Measurements from ENCODE around the gene TPM4. TPM values are rescaled to one million over a fixed set of nuclear protein-coding genes. Genes with fewer than 3 reads are reported as not detected.

Gene TPM4
- polyA plus RNA-seq, 3 donors = 144 to 170 (median 146) TPM

DNA sequence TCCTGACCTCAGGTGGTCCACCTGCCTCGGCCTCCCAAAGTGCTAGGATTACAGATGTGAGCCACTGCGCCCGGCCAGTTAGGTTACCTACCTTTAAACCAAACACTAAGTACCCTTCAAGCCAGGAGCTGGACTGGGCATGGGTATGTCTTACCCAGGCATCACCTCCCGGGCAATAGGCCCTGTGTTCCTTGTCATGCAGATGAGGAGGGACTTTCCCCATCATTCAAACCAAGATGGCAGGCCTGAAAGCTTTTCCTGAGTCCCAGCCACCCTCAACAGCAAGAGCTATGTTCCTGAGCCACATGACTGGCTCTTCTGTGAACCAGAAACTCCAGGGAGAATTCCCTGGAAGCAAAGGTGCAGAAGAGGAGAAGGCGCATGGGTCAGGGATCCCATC lies 44.8 kb downstream of the TPM4 start:
- peaks cover 43% of the 10 kb centered on the region for H3K4me1 Mint-ChIP-seq
- Histone ChIP-seq H3K9ac (ENCODE audit: insufficient read depth, low read length, poor library complexity, severe bottlenecking) (no peak overlapping the region), H3K9me3 (replicated peaks in 1 of 2; ENCODE audit: control insufficient read depth in 1 of 2, insufficient read depth in 1 of 2, low read length in 2 of 2) (no peaks in the 10 kb centered on the region), H3K79me2 (ENCODE audit: insufficient read depth, low read length) (peaks cover 81% of the 10 kb centered on the region), H3K27me3 (ENCODE audit: control insufficient read depth in 2 of 2, insufficient read depth in 2 of 2, low read length in 2 of 2) (no peaks in the 10 kb centered on the region), H3K4me1 (ENCODE audit: control insufficient read depth in 1 of 2, insufficient read depth in 2 of 2, low read length in 2 of 2) (peaks cover 45 to 46% of the 10 kb centered on the region in 2 donors), H3K4me2 (replicated peaks; ENCODE audit: extremely low read depth, low read length, poor library complexity, severe bottlenecking) (no peak overlapping the region), H3K36me3 (replicated peaks in 1 of 2; ENCODE audit: control insufficient read depth in 1 of 2, insufficient read depth in 2 of 2, low read length in 2 of 2) (peaks cover 55 to 58% of the 10 kb centered on the region in 2 donors), H3K4me3 (replicated peaks in 1 of 3; ENCODE audit: low read depth in 2 of 3, low read length in 3 of 3) (no peak overlapping the region), H2AFZ (ENCODE audit: insufficient read depth, low read depth, low read length, poor library complexity, severe bottlenecking) (no peak overlapping the region), H3K27ac (ENCODE audit: low read depth in 1 of 2, low read length in 2 of 2) (peak overlapping the region; percentile 1 to 89), H4K20me1 (ENCODE audit: insufficient read depth, low read length) (peaks cover 38% of the 10 kb centered on the region)
- intact Hi-C loops (cut with micrococcal nuclease) = no loop called here
- peaks cover 0 to 5% (median 2%) of the 10 kb centered on the region in 3 donors for H3K27me3 Mint-ChIP-seq (ENCODE audit: low read depth in 3 of 3)
- H3K27ac Mint-ChIP-seq = peak overlapping the region in 5 of 7 donors; percentile 13 to 98 (median 96)
- TF ChIP-seq, protein P1, sequence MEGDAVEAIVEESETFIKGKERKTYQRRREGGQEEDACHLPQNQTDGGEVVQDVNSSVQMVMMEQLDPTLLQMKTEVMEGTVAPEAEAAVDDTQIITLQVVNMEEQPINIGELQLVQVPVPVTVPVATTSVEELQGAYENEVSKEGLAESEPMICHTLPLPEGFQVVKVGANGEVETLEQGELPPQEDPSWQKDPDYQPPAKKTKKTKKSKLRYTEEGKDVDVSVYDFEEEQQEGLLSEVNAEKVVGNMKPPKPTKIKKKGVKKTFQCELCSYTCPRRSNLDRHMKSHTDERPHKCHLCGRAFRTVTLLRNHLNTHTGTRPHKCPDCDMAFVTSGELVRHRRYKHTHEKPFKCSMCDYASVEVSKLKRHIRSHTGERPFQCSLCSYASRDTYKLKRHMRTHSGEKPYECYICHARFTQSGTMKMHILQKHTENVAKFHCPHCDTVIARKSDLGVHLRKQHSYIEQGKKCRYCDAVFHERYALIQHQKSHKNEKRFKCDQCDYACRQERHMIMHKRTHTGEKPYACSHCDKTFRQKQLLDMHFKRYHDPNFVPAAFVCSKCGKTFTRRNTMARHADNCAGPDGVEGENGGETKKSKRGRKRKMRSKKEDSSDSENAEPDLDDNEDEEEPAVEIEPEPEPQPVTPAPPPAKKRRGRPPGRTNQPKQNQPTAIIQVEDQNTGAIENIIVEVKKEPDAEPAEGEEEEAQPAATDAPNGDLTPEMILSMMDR (IDR thresholded peaks at IDR 0.05) = no peak
- no peak for DNase-seq
- no peaks in the 10 kb centered on the region for H3K9me3 Mint-ChIP-seq
- WGBS (ENCODE audit: insufficient coverage) = 88% methylated on average over 4 of the region's 5 CpGs
- H3K36me3 Mint-ChIP-seq = peaks cover 49 to 87% of the 10 kb centered on the region in 2 donors
- no peak overlapping the region for H3K4me3 Mint-ChIP-seq

- H3K4me3 ChIP-seq (replicated peaks in 1 of 3; ENCODE audit: low read depth in 2 of 3, low read length in 3 of 3) = no peak overlapping the region
- H2AFZ ChIP-seq (ENCODE audit: insufficient read depth, low read depth, low read length, poor library complexity, severe bottlenecking) = no peak overlapping the region
- peaks cover 41% of the 10 kb centered on the region for H4K20me1 ChIP-seq (ENCODE audit: insufficient read depth, low read length)
These were observed 45.7 kb downstream of the TPM4 start for GRCh38 chr19:16121967-16122366.

More at GRCh38 chr19:16121967-16122366, 45.7 kb downstream of the TPM4 start:
- Mint-ChIP-seq H3K27me3 (ENCODE audit: low read depth in 3 of 3) (peaks cover 0 to 5% (median 2%) of the 10 kb centered on the region in 3 donors), H3K27ac (peak overlapping the region in 2 of 7 donors; percentile 65 to 96), H3K4me3 (no peak overlapping the region), H3K36me3 (peaks cover 57 to 88% of the 10 kb centered on the region in 2 donors), H3K4me1 (peaks cover 36% of the 10 kb centered on the region), H3K9me3 (no peaks in the 10 kb centered on the region)
- peaks cover 37% of the 10 kb centered on the region in 2 donors for H3K4me1 ChIP-seq (ENCODE audit: control insufficient read depth in 1 of 2, insufficient read depth in 2 of 2, low read length in 2 of 2)
- WGBS (ENCODE audit: insufficient coverage) = 93% methylated on average over 8 of the region's 11 CpGs
- no peak for DNase-seq
- H3K4me2 ChIP-seq (replicated peaks; ENCODE audit: extremely low read depth, low read length, poor library complexity, severe bottlenecking) = no peak overlapping the region
- intact Hi-C loops (cut with micrococcal nuclease) = no loop called here
- no peaks in the 10 kb centered on the region for H3K9me3 ChIP-seq (replicated peaks in 1 of 2; ENCODE audit: control insufficient read depth in 1 of 2, insufficient read depth in 1 of 2, low read length in 2 of 2)
- no peaks in the 10 kb centered on the region for H3K27me3 ChIP-seq (ENCODE audit: control insufficient read depth in 2 of 2, insufficient read depth in 2 of 2, low read length in 2 of 2)
- peak overlapping the region in 1 of 2 donors; percentile 89 for H3K27ac ChIP-seq (ENCODE audit: low read depth in 1 of 2, low read length in 2 of 2)
- TF ChIP-seq, protein P1 (IDR thresholded peaks at IDR 0.05) = no peak
- peaks cover 81% of the 10 kb centered on the region for H3K79me2 ChIP-seq (ENCODE audit: insufficient read depth, low read length)
- H3K9ac ChIP-seq (ENCODE audit: insufficient read depth, low read length, poor library complexity, severe bottlenecking) = no peak overlapping the region
- H3K36me3 ChIP-seq (replicated peaks in 1 of 2; ENCODE audit: control insufficient read depth in 1 of 2, insufficient read depth in 2 of 2, low read length in 2 of 2) = peaks cover 59 to 63% of the 10 kb centered on the region in 2 donors

All from CD14-positive monocyte (primary cell).